ENCODE results near the gene B3GNT5.

Gene B3GNT5

DNA sequence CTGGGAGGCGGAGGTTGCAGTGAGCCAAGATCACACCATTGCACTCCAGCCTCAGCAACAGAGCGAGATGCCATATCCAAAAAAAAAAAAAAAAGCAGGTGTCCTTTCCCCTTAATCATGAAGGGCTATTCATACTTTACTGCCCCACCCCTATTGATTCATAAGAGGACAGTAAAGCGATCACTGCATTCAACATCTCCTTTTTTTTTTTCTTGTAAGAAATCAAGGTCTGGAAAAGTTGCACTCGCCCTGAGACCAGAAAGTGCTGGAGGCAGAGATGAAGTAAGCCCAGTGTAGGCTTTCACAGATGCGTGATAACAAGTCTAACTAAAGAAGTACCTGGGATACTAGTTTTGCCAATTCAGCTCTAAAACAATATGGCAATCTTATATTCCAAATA is 24.2 kb downstream of the B3GNT5 start:
- TF ChIP-seq, protein P1, sequence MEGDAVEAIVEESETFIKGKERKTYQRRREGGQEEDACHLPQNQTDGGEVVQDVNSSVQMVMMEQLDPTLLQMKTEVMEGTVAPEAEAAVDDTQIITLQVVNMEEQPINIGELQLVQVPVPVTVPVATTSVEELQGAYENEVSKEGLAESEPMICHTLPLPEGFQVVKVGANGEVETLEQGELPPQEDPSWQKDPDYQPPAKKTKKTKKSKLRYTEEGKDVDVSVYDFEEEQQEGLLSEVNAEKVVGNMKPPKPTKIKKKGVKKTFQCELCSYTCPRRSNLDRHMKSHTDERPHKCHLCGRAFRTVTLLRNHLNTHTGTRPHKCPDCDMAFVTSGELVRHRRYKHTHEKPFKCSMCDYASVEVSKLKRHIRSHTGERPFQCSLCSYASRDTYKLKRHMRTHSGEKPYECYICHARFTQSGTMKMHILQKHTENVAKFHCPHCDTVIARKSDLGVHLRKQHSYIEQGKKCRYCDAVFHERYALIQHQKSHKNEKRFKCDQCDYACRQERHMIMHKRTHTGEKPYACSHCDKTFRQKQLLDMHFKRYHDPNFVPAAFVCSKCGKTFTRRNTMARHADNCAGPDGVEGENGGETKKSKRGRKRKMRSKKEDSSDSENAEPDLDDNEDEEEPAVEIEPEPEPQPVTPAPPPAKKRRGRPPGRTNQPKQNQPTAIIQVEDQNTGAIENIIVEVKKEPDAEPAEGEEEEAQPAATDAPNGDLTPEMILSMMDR (IDR thresholded peaks at IDR 0.05; ENCODE audit: low read depth, low read length, missing control alignments) = no peak
- H3K4me3 ChIP-seq (replicated peaks; ENCODE audit: low read depth, low read length) = no peak overlapping the region
- DNase-seq (ENCODE audit: extremely low read depth, low read depth) = no peak

DNA sequence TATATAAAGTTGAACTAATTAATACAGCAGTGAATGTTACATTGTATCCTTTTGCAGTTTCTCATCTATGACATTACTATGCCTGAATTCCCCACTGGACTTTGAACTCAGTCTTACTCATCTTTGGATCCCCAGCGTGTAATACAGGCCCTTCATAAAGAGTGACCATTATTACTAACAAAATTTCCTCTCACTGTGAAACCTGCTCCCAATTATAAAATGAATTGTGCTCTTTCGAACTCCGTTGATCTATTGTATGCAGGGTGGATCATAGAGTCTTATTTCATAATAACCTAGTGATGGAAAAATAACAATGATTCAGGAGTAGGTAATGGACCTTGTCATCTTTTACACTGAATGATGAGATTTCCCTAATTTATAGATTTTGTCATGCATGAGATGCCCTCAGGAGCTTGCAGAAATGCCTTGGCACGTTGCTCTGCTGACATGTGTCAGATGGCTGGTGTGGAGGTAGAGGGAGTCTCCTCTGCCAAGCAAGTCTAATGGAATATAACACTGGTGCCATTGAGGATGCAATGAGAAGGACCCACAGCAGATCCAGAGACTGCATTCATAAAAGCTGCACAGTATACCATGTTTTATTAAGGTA is 25.5 kb downstream of the B3GNT5 start:
- TF ChIP-seq, protein P1 (IDR thresholded peaks at IDR 0.05; ENCODE audit: low read depth, low read length, missing control alignments) = no peak
- H3K4me3 ChIP-seq (replicated peaks; ENCODE audit: low read depth, low read length) = no peak overlapping the region
- no peak for DNase-seq (ENCODE audit: extremely low read depth, low read depth)

DNA sequence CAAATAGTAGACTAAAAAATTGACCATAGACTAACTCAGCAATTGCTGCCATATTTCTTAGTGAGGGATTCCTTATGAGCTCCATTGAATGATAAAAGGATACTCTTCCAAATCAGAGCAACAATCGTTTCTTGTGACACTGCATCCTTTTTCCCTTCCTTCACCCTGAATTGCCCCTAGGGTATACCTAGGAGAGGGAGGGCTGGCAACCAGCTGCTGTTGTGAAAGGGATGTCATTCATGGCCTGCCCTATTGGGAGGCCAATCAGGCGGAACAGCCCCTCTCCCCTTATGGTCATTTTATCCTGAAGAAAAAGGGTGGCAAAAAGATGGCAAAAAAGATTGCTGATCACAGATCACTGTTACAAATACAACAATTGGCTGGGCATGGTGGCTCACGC is 26.3 kb downstream of the B3GNT5 start:
- no peak for DNase-seq (ENCODE audit: extremely low read depth, low read depth)
- TF ChIP-seq, protein P1 (IDR thresholded peaks at IDR 0.05; ENCODE audit: low read depth, low read length, missing control alignments) = no peak
- no peak overlapping the region for H3K4me3 ChIP-seq (replicated peaks; ENCODE audit: low read depth, low read length)

DNA sequence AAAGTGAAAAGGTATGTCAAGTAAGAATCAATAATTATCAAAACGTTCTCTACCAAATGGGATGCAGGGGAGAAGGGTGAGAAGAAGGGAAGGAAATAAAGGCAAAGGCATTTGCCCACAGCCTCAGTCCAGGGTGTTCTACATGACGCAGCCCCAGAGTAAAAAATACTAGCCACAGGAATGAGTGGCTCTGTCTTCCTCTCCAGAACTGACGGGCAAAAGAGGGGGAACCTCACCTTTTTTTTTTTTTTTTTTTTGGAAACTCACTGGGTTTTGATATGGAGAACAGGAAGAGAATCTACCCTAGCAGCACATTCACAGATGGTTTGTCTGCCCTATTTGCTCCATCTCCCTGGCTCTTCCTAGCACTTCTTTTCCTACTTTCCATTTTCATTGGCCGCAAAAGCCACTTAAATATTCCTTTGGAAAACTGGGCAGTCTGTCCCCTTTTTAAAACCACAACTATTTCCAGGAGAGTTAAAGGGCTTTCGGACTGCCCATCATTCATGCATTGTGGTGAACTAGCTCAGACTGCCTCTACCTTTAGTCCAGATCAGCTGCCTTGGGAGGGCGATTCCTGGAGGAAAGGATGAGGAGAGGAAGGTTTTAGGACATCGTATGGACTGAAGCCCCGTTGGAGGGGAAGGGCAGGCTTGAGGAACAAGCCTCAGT is 28.2 kb downstream of the B3GNT5 start:
- no peak for DNase-seq (ENCODE audit: extremely low read depth, low read depth)
- TF ChIP-seq, protein P1 (IDR thresholded peaks at IDR 0.05; ENCODE audit: low read depth, low read length, missing control alignments) = no peak
- H3K4me3 ChIP-seq (replicated peaks; ENCODE audit: low read depth, low read length) = no peak overlapping the region

DNA sequence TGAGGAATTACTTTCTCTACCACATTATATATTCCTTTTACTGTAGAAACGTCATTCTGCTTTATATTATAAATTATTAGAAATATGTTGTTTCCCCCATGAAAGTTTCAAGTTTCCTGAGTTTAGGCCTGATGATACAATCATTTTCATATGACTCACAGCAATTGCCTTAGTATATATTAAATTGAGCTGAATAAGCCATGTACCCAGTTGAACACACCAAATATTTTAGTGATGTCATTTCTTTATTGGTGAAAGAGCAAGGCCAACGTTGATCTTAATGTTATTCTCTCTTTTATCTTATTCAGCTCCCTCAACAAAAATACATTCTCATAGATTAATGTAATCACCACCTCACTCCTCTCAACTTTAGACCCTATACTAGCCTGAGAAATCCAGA is 30.8 kb downstream of the B3GNT5 start:
- DNase-seq (ENCODE audit: extremely low read depth, low read depth) = no peak
- no peak overlapping the region for H3K4me3 ChIP-seq (replicated peaks; ENCODE audit: low read depth, low read length)
- TF ChIP-seq, protein P1 (IDR thresholded peaks at IDR 0.05; ENCODE audit: low read depth, low read length, missing control alignments) = no peak

DNA sequence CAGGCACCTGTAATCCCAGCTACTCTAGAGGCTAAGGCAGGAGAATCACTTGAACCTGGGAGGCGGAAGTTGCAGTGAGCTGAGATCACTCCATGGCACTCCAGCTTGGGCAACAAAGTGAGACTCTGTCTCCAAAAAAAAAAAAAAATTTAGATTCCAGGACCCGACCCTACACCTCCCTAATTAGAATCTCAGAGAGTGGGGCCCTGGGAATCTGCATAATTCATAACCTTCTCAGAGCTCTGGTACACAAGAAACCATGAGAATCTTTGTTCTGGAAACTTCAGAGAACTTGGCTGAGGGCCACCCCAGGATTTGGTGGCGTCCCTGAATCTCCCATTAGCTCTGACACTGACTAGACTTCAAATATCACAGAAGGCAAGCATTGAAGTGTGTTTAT is 31.5 kb downstream of the B3GNT5 start:
- TF ChIP-seq, protein P1 (IDR thresholded peaks at IDR 0.05; ENCODE audit: low read depth, low read length, missing control alignments) = no peak
- no peak overlapping the region for H3K4me3 ChIP-seq (replicated peaks; ENCODE audit: low read depth, low read length)
- DNase-seq (ENCODE audit: extremely low read depth, low read depth) = no peak
